Activated T-helper 17 cell treated with anti-CD3 and anti-CD28 coated beads, Interleukin-2, amount 50 U/mL, for 72 hours (primary cell): ENCODE results near the gene ECD. TPM values are rescaled to one million over a fixed set of nuclear protein-coding genes. Genes with fewer than 3 reads are reported as not detected.
A peak's percentile ranks its signal among the peaks of the same experiment; 100 is the strongest.

Experiments
- ATAC-seq: fragments of 150-1000 bp; cut with Tn5 transposase; replicated peaks from 2 replicates; pipeline ENCODE4 v1.10.0; 2021; ENCODE audit warnings: mild to moderate bottlenecking, moderate library complexity
- H3K27ac Mint-ChIP-seq: one replicate; pipeline ENCODE4 v1.8.0; 2022; ENCODE audit warnings: mixed read lengths
- H3K27me3 Mint-ChIP-seq: one replicate; pipeline ENCODE4 v1.8.0; 2022; ENCODE audit warnings: mixed read lengths
- H3K36me3 Mint-ChIP-seq: one replicate; pipeline ENCODE4 v1.8.0; 2022; ENCODE audit warnings: low read depth, mild to moderate bottlenecking, mixed read lengths
- H3K4me1 Mint-ChIP-seq: one replicate; pipeline ENCODE4 v1.8.0; 2022; ENCODE audit warnings: mixed read lengths
- H3K4me3 Mint-ChIP-seq: one replicate; pipeline ENCODE4 v1.8.0; 2022; ENCODE audit warnings: mild to moderate bottlenecking, mixed read lengths
- H3K9me3 Mint-ChIP-seq: one replicate; pipeline ENCODE4 v1.8.0; 2022; ENCODE audit warnings: mixed read lengths
- total RNA-seq, 2 donors: library from RNA; stranded (reverse); gene quantifications; one replicate each; pipeline ENCODE4 v1.2.3, GENCODE V29; 2022

Gene ECD
- total RNA-seq: 10 to 100 TPM; 27.8 to 29.6 TPM

GRCh38 chr10:73167783-73168464 lies at the start of gene ECD, which contains the start of gene FAM149B1:
TSS of gene ECD (minus strand) at chr10:73168008. CDS start at chr10:73163937, 4,071 bp downstream.
TSS of gene FAM149B1 (plus strand) at chr10:73168119. CDS start at chr10:73168340, 221 bp downstream.
- peak; percentile 95 for ATAC-seq
- Mint-ChIP-seq H3K36me3 (peaks cover 46% of the 10 kb centered on the region), H3K27me3 (no peaks in the 10 kb centered on the region), H3K4me3 (peak within 1 kb of the TSS; percentile 98), H3K27ac (peak within 1 kb of the TSS; percentile 99), H3K9me3 (no peaks in the 10 kb centered on the region), H3K4me1 (peaks cover 28% of the 10 kb centered on the region)

GRCh38 chr10:73215749-73216148 lies 47.9 kb upstream of the ECD start:
- no peak overlapping the region for H3K27ac Mint-ChIP-seq
- H3K9me3 Mint-ChIP-seq: no peaks in the 10 kb centered on the region
- no peaks in the 10 kb centered on the region for H3K27me3 Mint-ChIP-seq
- ATAC-seq: no peak
- H3K4me3 Mint-ChIP-seq: no peak overlapping the region
- peaks cover 7% of the 10 kb centered on the region for H3K4me1 Mint-ChIP-seq
- peaks cover 73% of the 10 kb centered on the region for H3K36me3 Mint-ChIP-seq

GRCh38 chr10:73211106-73211811 lies 43.5 kb upstream of the ECD start:
- Mint-ChIP-seq H3K9me3 (no peaks in the 10 kb centered on the region), H3K4me1 (peaks cover 7% of the 10 kb centered on the region), H3K4me3 (no peak overlapping the region), H3K27ac (no peak overlapping the region), H3K27me3 (no peaks in the 10 kb centered on the region), H3K36me3 (peaks cover 48% of the 10 kb centered on the region)
- no peak for ATAC-seq

GRCh38 chr10:73210395-73211105 lies 42.7 kb upstream of the ECD start:
- H3K4me1 Mint-ChIP-seq: peaks cover 7% of the 10 kb centered on the region
- H3K9me3 Mint-ChIP-seq: no peaks in the 10 kb centered on the region
- no peak overlapping the region for H3K4me3 Mint-ChIP-seq
- ATAC-seq: no peak
- H3K27ac Mint-ChIP-seq: no peak overlapping the region
- H3K27me3 Mint-ChIP-seq: no peaks in the 10 kb centered on the region
- H3K36me3 Mint-ChIP-seq: peaks cover 41% of the 10 kb centered on the region

- no peak overlapping the region for H3K27ac Mint-ChIP-seq
- H3K36me3 Mint-ChIP-seq: peaks cover 37% of the 10 kb centered on the region
- no peaks in the 10 kb centered on the region for H3K27me3 Mint-ChIP-seq
- peaks cover 6% of the 10 kb centered on the region for H3K4me1 Mint-ChIP-seq
- ATAC-seq: no peak
- H3K9me3 Mint-ChIP-seq: no peaks in the 10 kb centered on the region
- H3K4me3 Mint-ChIP-seq: no peak overlapping the region
Measured at GRCh38 chr10:73209705-73210104, 41.9 kb upstream of the ECD start.

GRCh38 chr10:73207883-73208282 lies 40.1 kb upstream of the ECD start:
- Mint-ChIP-seq H3K36me3 (peaks cover 20% of the 10 kb centered on the region), H3K27me3 (no peaks in the 10 kb centered on the region), H3K9me3 (no peaks in the 10 kb centered on the region), H3K4me1 (no peaks in the 10 kb centered on the region), H3K27ac (no peak overlapping the region), H3K4me3 (no peak overlapping the region)
- ATAC-seq: no peak

- Mint-ChIP-seq H3K9me3 (no peaks in the 10 kb centered on the region), H3K4me1 (no peaks in the 10 kb centered on the region), H3K27ac (no peak overlapping the region), H3K36me3 (peaks cover 14% of the 10 kb centered on the region), H3K27me3 (no peaks in the 10 kb centered on the region), H3K4me3 (no peak overlapping the region)
- no peak for ATAC-seq
Measured at GRCh38 chr10:73206385-73206784, 38.6 kb upstream of the ECD start.

- H3K4me1 Mint-ChIP-seq: no peaks in the 10 kb centered on the region
- no peak for ATAC-seq
- H3K36me3 Mint-ChIP-seq: peaks cover 9% of the 10 kb centered on the region
- H3K4me3 Mint-ChIP-seq: no peak overlapping the region
- no peak overlapping the region for H3K27ac Mint-ChIP-seq
- no peaks in the 10 kb centered on the region for H3K27me3 Mint-ChIP-seq
- H3K9me3 Mint-ChIP-seq: no peaks in the 10 kb centered on the region
Measured at GRCh38 chr10:73205890-73206289, 38.1 kb upstream of the ECD start.

GRCh38 chr10:73205081-73205480 lies 37.3 kb upstream of the ECD start:
- H3K9me3 Mint-ChIP-seq: no peaks in the 10 kb centered on the region
- H3K4me3 Mint-ChIP-seq: no peak overlapping the region
- H3K27me3 Mint-ChIP-seq: no peaks in the 10 kb centered on the region
- H3K27ac Mint-ChIP-seq: no peak overlapping the region
- H3K4me1 Mint-ChIP-seq: no peaks in the 10 kb centered on the region
- ATAC-seq: no peak
- peaks cover 1% of the 10 kb centered on the region for H3K36me3 Mint-ChIP-seq

GRCh38 chr10:73190188-73190587 lies 22.4 kb upstream of the ECD start:
- no peak overlapping the region for H3K27ac Mint-ChIP-seq
- ATAC-seq: no peak
- no peaks in the 10 kb centered on the region for H3K27me3 Mint-ChIP-seq
- H3K9me3 Mint-ChIP-seq: no peaks in the 10 kb centered on the region
- H3K4me1 Mint-ChIP-seq: no peaks in the 10 kb centered on the region
- no peak overlapping the region for H3K4me3 Mint-ChIP-seq
- peaks cover 18% of the 10 kb centered on the region for H3K36me3 Mint-ChIP-seq

GRCh38 chr10:73186266-73186665 lies 18.5 kb upstream of the ECD start:
- Mint-ChIP-seq H3K4me3 (no peak overlapping the region), H3K9me3 (no peaks in the 10 kb centered on the region), H3K27me3 (no peaks in the 10 kb centered on the region), H3K4me1 (no peaks in the 10 kb centered on the region), H3K27ac (no peak overlapping the region), H3K36me3 (peaks cover 25% of the 10 kb centered on the region)
- ATAC-seq: no peak

- Mint-ChIP-seq H3K36me3 (peaks cover 46% of the 10 kb centered on the region), H3K4me1 (no peaks in the 10 kb centered on the region), H3K9me3 (no peaks in the 10 kb centered on the region), H3K4me3 (no peak overlapping the region), H3K27me3 (no peaks in the 10 kb centered on the region), H3K27ac (no peak overlapping the region)
- ATAC-seq: no peak
Measured at GRCh38 chr10:73183667-73184281, 16.0 kb upstream of the ECD start.

GRCh38 chr10:73182568-73182967 lies 14.8 kb upstream of the ECD start:
- Mint-ChIP-seq H3K27me3 (no peaks in the 10 kb centered on the region), H3K36me3 (peaks cover 53% of the 10 kb centered on the region), H3K4me3 (no peak overlapping the region), H3K4me1 (no peaks in the 10 kb centered on the region), H3K9me3 (no peaks in the 10 kb centered on the region), H3K27ac (no peak overlapping the region)
- ATAC-seq: no peak

GRCh38 chr10:73174148-73174925 lies 6.5 kb upstream of the ECD start:
- Mint-ChIP-seq H3K4me1 (no peaks in the 10 kb centered on the region), H3K27me3 (no peaks in the 10 kb centered on the region), H3K27ac (no peak overlapping the region), H3K4me3 (no peak overlapping the region), H3K9me3 (no peaks in the 10 kb centered on the region), H3K36me3 (peaks cover 26% of the 10 kb centered on the region)
- no peak for ATAC-seq
